HK-2 (cell line): ENCODE measurements around the gene SHC3.

Experiments
- DNase-seq: peaks from one replicate; pipeline ENCODE4 v3.0.0-alpha.2; 2018; ENCODE audit not compliant: unreplicated experiment

Gene SHC3

DNA sequence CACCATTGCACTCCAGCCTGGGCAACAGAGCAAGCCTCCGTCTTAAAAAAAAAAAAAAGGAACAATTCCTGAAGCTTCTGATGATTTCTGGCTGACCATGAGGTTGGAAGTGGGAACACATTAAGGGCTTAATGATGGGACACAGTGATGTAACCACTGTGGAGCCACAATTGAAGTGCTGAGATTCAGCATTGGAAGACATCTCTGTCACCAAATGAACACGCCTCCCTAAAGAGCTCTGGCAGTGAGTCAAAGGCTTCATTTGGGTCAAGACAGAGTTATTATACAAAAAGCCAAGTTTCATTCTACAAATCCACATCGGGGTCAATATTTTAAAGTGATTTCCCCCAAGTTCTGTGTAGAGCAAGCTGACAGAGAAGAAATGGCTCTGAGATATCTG, 191.8 kb downstream of the SHC3 start:
- no peak for DNase-seq

DNA sequence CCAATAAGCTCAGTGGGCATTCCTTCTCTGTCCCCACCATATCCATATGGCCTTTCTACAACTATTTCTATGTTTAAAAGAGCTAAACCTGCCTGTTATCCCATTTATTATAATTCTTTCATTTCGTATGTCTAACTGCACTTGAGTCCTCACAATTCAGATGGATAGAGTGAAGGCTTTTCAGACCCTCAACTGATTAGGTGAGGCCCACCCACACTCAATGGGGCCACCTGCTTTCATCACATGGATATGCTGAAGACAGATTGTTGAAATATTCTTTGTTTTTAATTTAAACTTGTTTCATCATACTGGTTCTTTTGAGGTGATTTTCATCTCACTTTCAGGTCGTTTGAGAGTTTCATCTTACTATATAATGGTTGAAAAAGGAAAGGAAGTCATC, 193.0 kb downstream of the SHC3 start:
- no peak for DNase-seq

DNA sequence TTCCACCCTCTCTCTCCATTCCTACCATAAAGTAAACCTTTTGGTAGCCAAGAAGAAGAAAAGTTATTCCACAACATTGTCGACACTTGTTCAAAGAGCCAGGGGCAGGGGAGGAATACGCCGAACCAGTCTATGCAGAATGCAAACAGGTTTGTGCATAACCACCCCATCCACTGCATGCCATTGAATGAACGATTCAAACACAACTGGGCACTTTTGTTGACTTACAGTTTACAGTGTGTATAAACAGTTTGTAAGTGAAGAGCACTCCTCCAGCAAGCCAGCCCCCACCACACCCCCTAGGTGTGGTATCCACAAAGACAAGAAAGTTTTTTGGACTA, 194.1 kb downstream of the SHC3 start:
- DNase-seq, result no peak

DNA sequence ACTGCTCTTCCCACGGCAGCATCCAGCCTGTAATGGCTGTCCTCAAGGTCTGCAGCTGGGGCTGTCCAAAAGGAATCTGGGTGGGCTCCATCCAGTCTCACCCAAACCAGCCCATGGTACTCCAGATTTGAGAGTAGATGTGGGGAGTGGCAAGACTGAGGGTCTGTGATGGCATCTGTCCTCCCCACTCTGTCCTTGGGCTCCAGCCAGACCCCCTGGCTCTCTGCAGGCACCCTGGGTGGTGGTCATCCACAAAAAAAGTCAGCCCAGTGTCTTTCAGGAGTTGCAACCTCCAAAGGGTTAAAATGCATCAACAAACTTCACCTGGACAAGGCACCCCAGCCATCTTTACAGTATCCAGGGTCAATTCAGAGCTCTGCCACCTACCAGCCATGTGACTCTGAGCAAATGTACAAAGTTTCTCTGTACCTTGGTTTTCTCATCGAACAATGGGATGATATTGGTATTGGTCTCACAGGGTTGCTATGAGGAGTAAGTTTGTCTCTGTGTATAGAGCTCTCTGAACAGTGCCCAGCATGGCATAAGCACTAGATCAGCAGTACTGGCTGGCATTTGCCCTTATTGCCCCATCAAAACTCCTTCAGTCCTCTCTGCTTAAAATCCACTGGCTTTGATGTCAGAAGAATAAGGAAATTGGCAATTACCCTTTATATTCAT, 194.6 kb downstream of the SHC3 start:
- DNase-seq, result no peak

DNA sequence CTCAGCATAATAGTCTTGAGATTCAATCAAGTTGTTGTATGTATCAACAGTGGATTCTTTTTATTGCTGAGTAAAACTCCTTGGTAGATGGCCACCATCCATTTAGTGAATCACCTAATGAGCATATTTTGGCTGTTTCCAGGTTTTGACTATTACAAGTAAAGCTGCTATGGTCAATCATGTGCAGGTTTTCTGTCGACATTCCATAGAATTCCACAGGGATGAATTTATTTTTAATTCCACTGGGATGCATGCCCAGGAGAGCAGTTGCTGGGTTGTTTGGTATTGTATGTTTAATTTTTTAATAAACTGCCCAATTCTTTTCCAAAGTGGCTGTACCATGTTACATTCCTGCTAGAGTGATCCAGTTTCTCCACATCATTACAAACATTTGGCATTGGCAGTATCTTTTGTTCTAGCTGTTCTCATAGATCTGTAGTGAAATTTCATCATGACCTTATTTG, 197.8 kb downstream of the SHC3 start:
- no peak for DNase-seq

DNA sequence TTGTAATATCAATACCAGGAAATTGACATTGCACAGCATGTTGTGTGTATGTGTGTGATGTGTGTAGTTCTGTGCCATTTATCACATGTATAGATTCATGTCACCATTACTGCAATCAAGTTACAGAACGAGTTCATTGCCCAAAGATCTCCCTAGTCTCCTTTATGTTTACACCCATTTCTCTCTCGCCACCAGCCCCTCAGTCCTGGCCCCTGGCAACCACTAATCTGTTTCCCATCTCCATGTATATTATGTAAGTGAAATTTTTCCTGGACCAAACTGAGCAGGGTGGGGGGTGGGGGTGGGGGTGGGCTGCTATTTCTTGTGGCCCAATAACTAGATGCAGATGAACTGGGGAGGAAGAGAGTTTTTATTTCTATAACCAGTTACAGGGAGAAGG, 198.8 kb downstream of the SHC3 start:
- no peak for DNase-seq

DNA sequence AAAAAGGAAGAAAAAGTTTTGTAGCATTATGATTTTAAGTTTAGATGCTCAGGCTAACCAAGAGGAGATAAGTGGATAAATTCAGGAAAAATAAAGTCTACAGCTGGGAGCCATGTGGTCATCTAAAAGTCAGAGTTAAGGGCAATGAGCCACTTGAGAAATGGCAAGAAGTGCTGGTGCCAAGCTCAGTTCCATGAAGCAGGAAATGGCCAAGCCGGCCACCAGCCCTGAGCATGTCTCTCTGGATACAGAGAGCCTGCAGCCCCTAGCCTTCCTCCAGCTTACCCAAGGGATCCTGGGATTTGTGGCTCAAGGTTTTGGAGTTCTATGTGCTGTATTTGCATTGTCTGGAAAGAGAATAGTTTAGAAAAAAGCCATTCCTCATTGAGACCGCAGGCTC, 199.6 kb downstream of the SHC3 start:
- DNase-seq, result no peak

DNA sequence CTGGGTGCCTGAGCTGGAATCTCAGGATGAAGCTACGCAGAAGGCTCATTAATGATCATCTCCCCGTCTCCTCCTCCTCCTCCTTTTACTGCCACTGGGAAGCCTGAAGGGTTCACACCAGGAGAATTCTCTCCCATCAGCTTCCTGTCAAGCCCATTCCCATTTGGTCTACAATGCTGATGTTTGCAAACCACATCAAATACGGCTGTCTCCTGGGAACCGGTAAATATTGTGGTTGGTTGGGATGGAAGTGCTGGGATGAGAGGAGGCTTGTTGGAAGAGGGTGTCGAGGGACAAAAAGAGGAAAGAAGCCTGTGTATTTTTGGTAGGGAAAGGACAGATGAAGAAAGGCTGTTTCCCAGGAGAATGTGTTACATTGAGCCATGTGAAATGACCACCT, 200.6 kb downstream of the SHC3 start:
- no peak for DNase-seq

DNA sequence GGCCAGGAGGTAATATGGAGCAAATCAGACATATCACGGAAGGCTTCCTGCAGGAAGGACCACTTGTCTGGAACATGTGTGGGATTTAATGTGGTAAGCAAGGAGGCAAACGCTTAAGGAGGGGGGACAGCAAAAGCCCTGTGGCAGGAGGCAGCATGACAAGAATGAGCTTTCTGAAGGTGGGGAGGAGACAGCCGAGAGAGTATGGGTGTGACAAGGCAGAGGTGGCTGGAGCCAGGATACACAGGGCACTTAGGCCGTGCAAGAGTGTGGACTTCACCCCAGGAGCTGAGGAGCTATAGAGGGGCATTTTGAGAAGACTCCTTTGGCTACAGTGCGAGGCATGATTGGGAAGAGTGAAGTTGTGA, 201.7 kb downstream of the SHC3 start:
- DNase-seq, result no peak

DNA sequence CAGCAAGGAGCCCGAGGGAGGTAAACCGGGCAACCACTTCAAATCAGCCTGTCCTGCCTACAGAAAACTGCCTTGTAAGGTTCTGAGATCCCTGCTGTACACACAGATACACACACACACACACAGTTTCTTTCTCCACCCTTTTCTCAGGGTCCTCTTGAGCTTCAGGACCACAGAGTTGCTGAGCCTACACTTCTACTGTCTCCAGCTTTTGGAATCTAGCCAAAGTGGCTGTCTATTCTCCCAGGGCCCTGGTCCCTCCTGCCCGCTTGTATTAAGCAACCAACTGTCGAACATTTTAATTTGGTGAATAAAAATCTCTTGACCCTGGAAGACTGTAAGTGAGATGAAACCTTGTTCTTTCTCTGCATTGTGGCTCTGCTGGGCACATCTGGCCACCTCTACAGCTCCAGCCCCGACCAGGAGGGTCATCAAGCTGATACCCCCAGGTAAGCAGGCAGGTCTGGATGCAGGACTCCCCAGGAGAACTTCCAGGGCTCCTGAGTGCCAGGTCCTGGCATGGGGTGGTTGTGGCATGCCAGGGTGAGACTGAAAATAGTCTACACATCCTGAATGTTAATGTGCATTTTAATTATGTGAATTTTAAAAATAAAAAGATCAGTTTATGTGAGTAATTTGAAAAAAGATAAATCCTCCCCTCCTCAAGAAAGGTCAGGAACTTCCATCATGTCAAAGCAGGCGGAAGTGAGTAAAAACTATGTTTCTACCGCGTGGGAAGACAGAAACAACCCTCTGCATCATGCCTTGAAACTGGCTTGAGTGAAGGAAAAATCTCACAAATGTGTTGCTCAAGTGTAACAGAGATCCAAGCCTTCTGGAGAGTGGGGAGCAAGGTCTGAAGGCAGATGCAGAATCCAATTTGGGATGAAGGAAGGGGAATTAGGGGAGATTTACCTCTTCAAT, 202.4 kb downstream of the SHC3 start:
- no peak for DNase-seq

DNA sequence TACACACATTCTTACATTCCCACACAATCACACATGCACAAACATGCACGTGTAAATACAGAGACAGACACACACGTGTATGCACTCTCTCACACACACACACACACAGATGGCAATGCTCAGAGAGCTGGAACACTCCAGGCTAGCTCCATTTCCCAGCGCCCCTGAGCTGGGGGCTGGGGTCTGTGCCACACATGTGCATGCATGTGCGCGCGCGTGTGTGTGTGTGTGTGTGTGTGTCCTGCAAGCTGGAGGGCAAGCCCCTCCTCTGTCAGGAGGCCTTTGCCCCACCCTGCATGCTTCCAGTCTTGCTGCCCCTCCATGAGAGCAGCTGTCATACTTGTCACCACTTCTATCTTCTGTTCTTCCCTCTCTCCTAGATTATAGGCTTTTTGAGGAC, 204.0 kb downstream of the SHC3 start:
- DNase-seq, result no peak

DNA sequence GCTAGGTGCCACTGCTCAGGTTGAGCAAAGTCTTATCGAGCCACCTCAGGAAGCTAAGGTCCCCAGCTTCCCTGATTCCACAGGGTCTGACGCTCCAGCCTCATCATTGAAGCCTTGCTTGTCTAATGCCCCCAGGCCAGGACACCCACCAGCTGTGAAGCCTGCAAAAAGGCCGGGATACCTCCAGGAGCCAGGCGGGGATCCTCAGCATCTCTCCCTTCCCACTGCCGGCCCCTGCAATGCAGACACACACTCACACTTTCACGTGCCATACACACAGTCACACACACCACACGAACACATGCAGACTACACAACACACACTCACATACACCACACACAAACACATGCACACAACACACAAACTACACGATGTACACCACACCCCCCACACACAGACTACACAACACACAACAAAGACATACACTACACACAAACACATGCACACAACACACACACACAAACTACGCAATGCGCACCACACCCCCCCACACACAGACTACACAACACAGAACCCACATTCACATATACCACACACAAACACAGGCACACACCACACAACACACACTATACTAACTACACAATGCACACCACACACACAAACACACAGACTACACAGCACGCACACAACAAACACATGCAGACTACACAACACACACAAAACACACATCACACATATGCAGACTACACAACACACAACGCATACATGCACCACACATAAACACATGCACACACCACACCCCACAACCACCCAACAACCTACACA, 205.2 kb downstream of the SHC3 start:
- no peak for DNase-seq

DNA sequence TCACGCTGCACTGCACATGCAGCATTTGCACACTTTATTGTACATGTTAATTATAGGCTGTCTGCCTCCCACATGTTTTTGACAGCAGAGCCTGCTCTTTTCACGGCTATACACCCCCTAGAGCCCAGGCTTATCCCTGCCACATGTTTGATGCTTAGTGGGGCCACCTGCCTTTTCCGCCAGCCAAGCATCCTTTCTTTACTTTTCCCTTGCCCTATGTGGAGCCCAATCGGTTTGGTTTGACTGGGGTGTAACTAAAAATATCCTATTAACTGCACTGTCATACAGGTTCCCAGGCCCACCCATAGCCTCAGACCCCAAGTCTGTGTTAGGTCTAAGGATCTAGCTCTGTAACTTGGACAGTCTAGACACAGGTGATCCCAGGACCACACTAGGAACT, 206.2 kb downstream of the SHC3 start:
- DNase-seq, result no peak

DNA sequence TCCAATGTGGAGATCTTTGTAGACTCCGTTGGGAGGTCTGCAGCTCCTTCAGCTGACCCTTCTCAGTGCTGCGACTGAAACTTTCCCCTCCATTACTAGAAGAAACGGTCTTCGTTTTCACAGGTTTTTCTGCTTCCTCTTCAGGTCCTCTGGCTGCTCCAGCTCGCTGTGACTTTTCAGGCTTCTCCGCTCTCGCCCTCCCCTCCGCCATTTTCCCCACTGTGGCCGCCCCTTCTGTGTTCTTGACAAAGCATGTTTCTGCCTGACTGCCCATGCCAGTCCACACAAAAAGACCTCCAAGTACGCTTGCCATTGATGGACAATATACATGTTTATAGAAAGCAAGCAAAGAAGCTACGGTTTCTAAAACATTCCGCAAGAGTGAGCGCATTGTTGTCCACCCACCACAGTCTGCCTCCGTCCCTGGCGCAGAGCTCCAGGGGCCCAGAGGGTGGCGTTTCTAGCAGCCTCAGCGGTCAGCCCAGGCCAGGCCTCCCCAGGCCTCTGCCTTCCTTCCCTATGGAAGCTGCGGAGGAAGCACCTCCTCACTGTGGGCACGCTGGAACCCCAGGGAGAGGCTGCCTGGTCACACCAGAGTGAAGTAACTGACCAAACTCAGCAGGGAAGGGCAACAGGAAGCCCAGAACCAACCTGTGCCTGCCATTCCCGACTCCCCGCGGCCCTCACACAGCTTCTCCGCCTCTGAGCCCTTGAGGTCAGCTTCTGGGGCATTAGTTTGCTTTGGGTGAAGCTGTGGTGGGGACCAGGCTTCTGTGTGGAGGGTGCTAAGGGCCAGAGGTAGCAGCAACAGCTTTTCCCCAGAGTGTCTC, 207.3 kb downstream of the SHC3 start:
- no peak for DNase-seq

DNA sequence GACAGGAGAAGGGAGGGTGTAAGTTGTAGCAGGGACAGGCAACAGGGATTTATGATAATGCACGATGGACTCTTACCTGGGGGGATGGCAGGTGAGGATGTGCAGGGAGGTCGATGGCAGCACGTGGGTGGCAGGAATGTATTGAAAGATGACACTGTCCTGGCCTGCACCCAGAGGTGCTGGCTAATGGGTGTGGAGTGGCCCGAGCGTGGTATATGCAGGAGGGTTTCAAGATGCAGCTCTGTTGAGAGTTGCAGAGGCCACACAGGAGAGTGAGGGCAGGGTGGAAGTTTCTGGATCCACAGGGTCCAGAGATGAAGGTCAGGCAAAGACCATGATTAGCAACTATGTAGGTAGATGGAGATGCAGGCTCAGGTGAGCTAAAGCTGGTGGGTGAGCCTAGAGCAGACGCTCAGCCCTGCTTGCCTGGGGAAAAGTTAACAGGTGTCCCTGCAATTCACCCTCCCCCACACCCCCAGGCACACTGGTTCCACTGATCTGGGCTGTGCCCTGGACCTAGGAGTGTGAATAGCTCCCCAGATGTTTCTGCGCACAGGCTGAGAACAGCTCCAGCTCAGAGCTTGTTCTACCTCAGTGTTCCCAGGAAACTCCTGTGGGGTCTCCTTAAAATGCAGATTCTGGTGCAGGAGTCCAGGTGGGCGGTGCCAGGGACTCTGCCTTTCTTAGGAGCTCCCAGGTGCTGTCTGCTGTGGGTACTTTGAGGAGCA, 208.8 kb downstream of the SHC3 start:
- no peak for DNase-seq

DNA sequence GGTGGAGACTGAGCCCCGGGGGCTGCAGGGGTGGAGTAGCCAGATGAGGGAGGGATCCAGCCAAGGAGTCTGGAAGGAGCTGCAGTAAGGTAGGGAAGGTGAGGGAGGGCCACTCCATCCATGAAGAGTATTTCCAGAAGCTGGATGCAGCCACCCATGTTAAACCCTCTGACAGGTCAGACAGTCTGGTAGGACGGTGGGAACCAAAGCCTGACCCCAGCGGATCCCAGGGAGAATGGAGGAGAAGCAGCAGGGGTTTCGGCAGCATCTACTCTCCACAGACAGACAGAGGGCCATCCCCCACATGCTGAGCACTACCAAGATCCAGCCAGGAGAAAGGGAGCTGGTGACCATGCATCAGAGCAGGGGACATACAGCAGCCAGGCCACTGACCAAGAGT, 209.8 kb downstream of the SHC3 start:
- DNase-seq, result no peak

DNA sequence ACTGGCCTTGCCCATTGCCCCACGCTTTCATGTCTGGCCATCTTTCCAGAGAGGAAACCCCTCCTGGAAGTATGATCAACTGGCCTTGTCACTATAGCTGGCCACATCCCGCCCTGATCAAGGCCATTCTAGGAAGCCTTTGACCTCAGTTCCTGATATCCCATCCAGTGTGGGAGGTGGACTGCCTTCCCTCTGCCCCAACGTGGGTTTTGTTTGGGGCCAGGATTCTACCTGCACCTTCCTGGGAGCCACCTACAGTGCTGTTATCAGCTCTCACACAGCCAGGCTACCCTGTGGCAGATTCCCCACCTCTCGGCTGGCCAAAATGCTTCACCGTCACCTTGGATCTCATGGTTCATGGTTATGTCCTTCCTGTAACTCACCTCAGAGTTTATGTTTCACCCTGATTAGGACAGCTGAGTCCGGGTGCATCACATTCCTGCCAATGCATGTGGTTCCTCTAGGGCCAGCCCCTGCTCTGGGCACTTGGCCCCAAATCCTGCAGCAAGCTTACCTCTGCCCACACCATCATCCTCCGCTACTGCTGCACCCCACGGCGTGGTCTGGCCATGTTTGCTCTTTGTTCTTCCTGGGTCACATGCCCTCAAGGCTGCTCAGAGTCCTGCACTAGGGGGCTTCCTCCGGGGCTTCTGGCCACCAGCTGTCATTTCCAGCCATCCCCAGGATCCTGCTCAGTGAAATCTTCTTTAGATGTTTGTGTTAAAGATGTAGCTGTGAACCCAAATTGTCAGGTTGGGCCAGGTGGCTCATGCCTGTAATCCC, 211.5 kb downstream of the SHC3 start:
- no peak for DNase-seq

DNA sequence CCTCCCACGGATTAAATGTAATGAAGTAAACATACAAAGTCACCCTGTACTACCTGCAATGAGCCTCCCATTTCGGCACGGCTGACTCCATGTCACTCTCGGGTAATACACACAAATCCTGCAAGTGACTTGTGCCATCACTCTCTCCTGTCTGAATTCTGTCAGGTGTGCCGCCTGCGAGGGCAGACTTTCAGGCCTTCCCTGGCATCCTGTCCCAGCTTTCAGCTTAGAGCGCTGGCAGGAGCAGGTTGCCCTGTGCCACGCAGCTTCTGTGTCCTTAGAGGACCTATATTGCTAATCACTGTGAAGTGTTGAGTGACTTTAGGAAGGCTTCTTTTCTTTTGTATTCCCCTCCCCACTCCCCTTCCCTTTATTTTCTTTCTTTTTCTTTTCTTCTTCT, 213.1 kb downstream of the SHC3 start:
- DNase-seq, result no peak

DNA sequence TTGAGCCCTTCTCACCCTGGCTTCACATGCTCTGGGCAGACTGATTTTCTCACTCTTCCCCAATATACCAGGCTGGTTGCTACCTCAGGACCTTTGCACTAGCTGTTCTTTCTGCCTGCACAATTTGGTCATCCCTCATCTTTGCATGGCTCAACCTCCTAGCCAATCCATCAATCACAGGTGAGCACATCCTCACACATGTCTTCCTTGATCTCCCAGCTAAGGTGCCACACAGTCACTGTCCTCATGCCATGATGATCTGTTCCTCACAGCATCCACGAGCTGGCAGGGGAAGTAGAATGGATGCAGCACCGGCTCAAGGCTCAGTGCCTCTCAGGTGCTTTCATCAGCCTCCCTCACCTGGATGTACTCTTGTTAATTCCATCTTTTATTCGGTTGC, 218.0 kb downstream of the SHC3 start:
- no peak for DNase-seq

DNA sequence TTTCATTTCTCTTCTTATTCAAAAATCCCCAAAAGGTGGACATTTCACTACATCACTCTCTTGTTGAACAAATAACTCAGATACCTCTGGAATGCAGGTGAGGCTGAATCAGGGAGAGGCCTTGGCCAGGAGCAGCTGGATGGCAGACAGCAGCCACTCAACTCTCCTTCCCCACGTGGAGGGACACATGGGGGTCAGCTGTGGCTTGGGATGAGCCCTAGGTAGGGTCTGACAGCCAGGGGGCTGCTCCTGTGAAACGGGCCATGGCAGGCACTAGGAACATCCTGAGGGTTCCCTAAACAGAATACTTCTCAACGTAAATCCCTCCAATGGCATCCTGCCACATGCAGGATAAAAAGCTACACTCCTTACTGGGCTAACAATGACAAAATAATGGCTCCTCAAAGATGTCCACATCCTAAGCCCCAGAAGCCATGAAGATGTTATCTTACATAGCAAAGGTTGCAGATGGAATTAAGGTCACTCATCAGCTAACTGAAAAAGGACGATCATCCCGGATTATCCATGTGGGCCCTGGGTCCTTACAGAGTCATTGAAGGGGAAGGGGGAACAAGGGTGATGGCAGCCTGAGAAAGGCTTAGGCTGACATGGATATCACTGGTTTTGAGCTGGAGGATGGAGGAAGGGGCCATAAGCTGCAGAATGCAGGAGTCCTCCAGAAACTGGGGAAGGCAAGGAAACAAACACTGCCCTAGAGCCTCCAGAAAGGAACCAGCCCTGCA, 218.7 kb downstream of the SHC3 start:
- no peak for DNase-seq
